ENCODE data around the gene CLK2.

DNA sequence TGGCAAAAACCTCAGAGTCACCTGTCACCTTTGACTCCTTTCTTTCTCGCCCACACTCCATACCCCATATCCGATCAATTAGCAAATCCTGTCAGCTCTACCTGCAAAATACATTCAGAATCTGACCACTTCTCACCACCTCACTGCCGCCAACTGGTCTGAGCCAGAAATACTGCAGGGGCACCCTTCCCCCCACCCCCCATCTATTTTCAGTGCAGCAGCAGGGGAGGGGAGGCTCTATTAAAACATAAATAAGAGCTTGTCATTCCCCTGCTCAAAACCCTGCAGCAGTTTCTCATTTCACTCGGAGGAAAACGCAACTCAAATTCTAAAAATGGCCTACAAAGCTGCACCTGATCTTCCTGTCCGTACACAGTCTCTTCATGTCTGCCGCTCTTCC lies 24.1 kb upstream of the CLK2 start:
- TF ChIP-seq, protein P1, sequence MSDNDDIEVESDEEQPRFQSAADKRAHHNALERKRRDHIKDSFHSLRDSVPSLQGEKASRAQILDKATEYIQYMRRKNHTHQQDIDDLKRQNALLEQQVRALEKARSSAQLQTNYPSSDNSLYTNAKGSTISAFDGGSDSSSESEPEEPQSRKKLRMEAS (IDR thresholded peaks at IDR 0.05): no peak
- TF ChIP-seq CEBPB (IDR thresholded peaks at IDR 0.05) (no peak), REST (IDR thresholded peaks at IDR 0.05; ENCODE audit: low read depth) (no peak), TAF1 (IDR thresholded peaks at IDR 0.05; ENCODE audit: low read depth) (no peak), FOXM1 (IDR thresholded peaks at IDR 0.05; ENCODE audit: borderline replicate concordance, low read depth) (no peak), CREB1 (IDR thresholded peaks at IDR 0.05; ENCODE audit: low read depth) (no peak), EP300 (IDR thresholded peaks at IDR 0.05; ENCODE audit: borderline replicate concordance) (no peak), ZBTB7A (IDR thresholded peaks at IDR 0.05; ENCODE audit: low read depth) (no peak), EGR1 (IDR thresholded peaks at IDR 0.05) (no peak), RAD21 (IDR thresholded peaks at IDR 0.05; ENCODE audit: low read depth) (no peak), TCF12 (IDR thresholded peaks at IDR 0.05; ENCODE audit: low read depth) (no peak), TEAD4 (IDR thresholded peaks at IDR 0.05) (no peak), YY1 (IDR thresholded peaks at IDR 0.05; ENCODE audit: low read depth) (no peak)

Measured in Ishikawa (cell line).